D721Med (cell line): ENCODE data around the gene ZKSCAN8.

Experiments
- DNase-seq: peaks from one replicate; pipeline ENCODE4 v3.0.0; 2011; ENCODE audit warnings: low spot score; ENCODE audit not compliant: insufficient read length
- FAIRE-seq: peaks from 2 replicates; lab custom pipeline; 2011; peaks lifted over from hg19 to GRCh38; lab: Jason Lieb, UNC
- CTCF ChIP-seq: IDR thresholded peaks from 2 replicates; pipeline ENCODE4 v1.5.1; 2012; ENCODE audit warnings: mild to moderate bottlenecking, control low read depth; ENCODE audit not compliant: insufficient read depth; ENCODE audit errors: missing control alignments

Gene ZKSCAN8

GRCh38 chr6:28176373-28176772, 34.7 kb downstream of the ZKSCAN8 start:
- no peak for TF ChIP-seq CTCF
- FAIRE-seq, result no peak
- DNase-seq, result no peak

GRCh38 chr6:28182255-28182654, 40.6 kb downstream of the ZKSCAN8 start:
- FAIRE-seq, result no peak
- DNase-seq, result no peak
- no peak for TF ChIP-seq CTCF

- TF ChIP-seq CTCF, result no peak
- FAIRE-seq, result no peak
- no peak for DNase-seq
These were observed 46.7 kb downstream of the ZKSCAN8 start for GRCh38 chr6:28188111-28188979.

GRCh38 chr6:28200020-28200419, 58.3 kb downstream of the ZKSCAN8 start:
- no peak for TF ChIP-seq CTCF
- FAIRE-seq (no peak), DNase-seq (no peak)

- FAIRE-seq, result no peak
- no peak for TF ChIP-seq CTCF
These were observed 61.5 kb downstream of the ZKSCAN8 start for GRCh38 chr6:28203201-28203600.

GRCh38 chr6:28205879-28206278, 64.2 kb downstream of the ZKSCAN8 start:
- DNase-seq (no peak), FAIRE-seq (no peak)
- TF ChIP-seq CTCF, result no peak

More at GRCh38 chr6:28203201-28203600, 61.5 kb downstream of the ZKSCAN8 start:
- no peak for DNase-seq

- TF ChIP-seq CTCF, result no peak
- no peak for FAIRE-seq
- DNase-seq, result no peak
These were observed 64.8 kb downstream of the ZKSCAN8 start for GRCh38 chr6:28206527-28206926.
